Measurements from ENCODE around the gene ADAMTSL5.

The ADAMTSL5 gene

DNA sequence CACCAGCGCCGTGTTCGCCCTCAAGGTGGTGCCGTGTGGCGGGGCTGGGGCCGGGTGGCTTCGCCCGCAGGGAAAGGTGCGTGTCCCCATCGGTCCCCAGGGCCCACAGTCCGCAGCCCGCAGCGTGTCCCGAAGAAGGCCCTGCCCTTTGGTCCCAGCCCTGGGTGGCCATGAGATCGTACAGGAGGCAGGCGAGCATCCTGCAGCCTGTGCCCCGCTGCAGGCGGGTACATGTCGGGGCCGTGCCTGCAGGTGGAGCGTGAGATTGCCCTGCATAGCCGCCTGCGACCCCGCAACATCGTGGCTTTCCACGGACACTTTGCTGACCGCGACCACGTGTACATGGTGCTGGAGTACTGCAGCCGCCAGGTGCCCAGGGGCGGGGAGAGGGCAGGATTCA, 12.5 kb upstream of the ADAMTSL5 start:
- Histone ChIP-seq H4K20me1 (ENCODE audit: insufficient read depth, low read length, poor library complexity, severe bottlenecking) (no peaks in the 10 kb centered on the region), H3K36me3 (ENCODE audit: insufficient read depth, low read length) (no peaks in the 10 kb centered on the region), H3K4me3 (ENCODE audit: low read length, poor library complexity, severe bottlenecking) (no peak overlapping the region), H3K4me2 (ENCODE audit: low read depth, low read length, poor library complexity, severe bottlenecking) (no peak overlapping the region), H3K9me2 (replicated peaks; ENCODE audit: low read depth, low read length) (no peaks in the 10 kb centered on the region), H3K4me1 (ENCODE audit: insufficient read depth, low read length, poor library complexity, severe bottlenecking) (no peaks in the 10 kb centered on the region), H3K9ac (ENCODE audit: low read depth, low read length, poor library complexity, severe bottlenecking) (no peak overlapping the region), H3K9me3 (ENCODE audit: insufficient read depth, low read depth, low read length) (no peaks in the 10 kb centered on the region), H2AFZ (ENCODE audit: low read length) (no peak overlapping the region), H3F3A (ENCODE audit: low read depth) (no peaks in the 10 kb centered on the region), H3K79me2 (ENCODE audit: insufficient read depth, low read length) (no peaks in the 10 kb centered on the region), H3K27me3 (ENCODE audit: insufficient read depth, low read length, poor library complexity, severe bottlenecking) (no peaks in the 10 kb centered on the region)
- TF ChIP-seq EZH2phosphoT487 (IDR thresholded peaks at IDR 0.05; ENCODE audit: borderline replicate concordance), result no peak
- TF ChIP-seq, protein P1, sequence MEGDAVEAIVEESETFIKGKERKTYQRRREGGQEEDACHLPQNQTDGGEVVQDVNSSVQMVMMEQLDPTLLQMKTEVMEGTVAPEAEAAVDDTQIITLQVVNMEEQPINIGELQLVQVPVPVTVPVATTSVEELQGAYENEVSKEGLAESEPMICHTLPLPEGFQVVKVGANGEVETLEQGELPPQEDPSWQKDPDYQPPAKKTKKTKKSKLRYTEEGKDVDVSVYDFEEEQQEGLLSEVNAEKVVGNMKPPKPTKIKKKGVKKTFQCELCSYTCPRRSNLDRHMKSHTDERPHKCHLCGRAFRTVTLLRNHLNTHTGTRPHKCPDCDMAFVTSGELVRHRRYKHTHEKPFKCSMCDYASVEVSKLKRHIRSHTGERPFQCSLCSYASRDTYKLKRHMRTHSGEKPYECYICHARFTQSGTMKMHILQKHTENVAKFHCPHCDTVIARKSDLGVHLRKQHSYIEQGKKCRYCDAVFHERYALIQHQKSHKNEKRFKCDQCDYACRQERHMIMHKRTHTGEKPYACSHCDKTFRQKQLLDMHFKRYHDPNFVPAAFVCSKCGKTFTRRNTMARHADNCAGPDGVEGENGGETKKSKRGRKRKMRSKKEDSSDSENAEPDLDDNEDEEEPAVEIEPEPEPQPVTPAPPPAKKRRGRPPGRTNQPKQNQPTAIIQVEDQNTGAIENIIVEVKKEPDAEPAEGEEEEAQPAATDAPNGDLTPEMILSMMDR (conservative IDR thresholded peaks at IDR 0.05; ENCODE audit: low read length), result no peak

DNA sequence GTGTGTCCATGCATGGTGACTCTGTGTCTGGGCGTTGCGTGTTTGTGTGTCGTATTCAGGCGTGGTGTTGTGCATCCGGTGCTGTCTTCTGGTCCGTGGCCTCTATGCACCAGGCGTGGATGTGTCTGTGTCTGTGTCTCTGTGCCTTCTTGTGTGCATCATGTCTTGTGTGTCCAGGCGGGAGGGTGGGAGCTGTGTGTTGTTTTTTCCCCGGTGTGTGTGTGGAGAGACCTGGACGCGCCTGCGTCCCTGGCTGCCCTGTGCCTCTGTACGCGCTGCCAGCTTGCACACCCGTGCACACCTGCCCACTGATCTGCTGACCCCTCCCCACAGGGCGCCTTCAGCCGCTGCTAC, 12.1 kb upstream of the ADAMTSL5 start:
- Histone ChIP-seq H3K27me3 (ENCODE audit: insufficient read depth, low read length, poor library complexity, severe bottlenecking) (no peaks in the 10 kb centered on the region), H3K9me2 (replicated peaks; ENCODE audit: low read depth, low read length) (no peaks in the 10 kb centered on the region)
- TF ChIP-seq, protein P1 (conservative IDR thresholded peaks at IDR 0.05; ENCODE audit: low read length), result no peak
- TF ChIP-seq EZH2phosphoT487 (IDR thresholded peaks at IDR 0.05; ENCODE audit: borderline replicate concordance), result no peak

DNA sequence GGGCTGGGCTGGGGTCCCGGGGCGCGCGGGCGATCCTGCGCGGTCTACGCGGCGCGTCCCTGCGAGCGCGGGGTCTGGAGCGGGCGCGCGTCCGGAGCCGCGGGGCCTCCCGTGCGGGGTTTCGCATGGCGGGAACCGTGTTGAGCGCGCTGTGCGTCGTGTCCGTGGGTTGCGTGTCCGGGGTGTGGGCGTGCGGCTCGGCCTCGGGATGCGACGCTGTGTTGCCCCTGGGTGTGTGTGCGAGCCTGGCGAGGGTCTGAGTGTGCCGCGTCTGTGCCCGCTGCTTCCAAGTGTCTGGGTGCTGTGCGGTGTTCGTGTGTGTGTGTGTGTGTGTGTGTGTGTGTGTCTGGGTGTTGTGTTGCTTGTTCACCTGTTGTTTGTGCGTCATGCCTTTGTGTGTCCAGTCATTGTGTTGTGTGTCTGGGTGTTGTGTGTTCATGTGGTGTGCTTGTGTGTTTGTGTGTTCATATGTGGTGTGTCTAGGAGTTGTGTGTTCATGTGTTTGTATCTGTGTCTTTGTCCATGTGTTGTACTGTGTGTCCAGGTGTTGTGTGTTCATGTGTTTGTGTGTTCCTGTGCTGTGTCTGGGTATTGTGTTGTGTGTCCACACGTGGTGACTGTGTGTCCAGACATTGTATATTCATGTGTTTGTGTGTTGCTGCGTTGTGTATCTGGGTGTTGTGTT, 11.6 kb upstream of the ADAMTSL5 start:
- no peaks in the 10 kb centered on the region for H4K20me1 ChIP-seq (ENCODE audit: insufficient read depth, low read length, poor library complexity, severe bottlenecking)
- H3K9me2 ChIP-seq (replicated peaks; ENCODE audit: low read depth, low read length), result no peaks in the 10 kb centered on the region
- TF ChIP-seq, protein P1 (conservative IDR thresholded peaks at IDR 0.05; ENCODE audit: low read length), result no peak
- no peak for TF ChIP-seq EZH2phosphoT487 (IDR thresholded peaks at IDR 0.05; ENCODE audit: borderline replicate concordance)
- H3K9me3 ChIP-seq (ENCODE audit: insufficient read depth, low read depth, low read length), result no peaks in the 10 kb centered on the region
- H3F3A ChIP-seq (ENCODE audit: low read depth), result no peaks in the 10 kb centered on the region
- H3K9ac ChIP-seq (ENCODE audit: low read depth, low read length, poor library complexity, severe bottlenecking), result no peak overlapping the region
- no peak overlapping the region for H3K4me3 ChIP-seq (ENCODE audit: low read length, poor library complexity, severe bottlenecking)
- no peaks in the 10 kb centered on the region for H3K4me1 ChIP-seq (ENCODE audit: insufficient read depth, low read length, poor library complexity, severe bottlenecking)
- no peak overlapping the region for H2AFZ ChIP-seq (ENCODE audit: low read length)
- H3K36me3 ChIP-seq (ENCODE audit: insufficient read depth, low read length), result no peaks in the 10 kb centered on the region
- H3K27me3 ChIP-seq (ENCODE audit: insufficient read depth, low read length, poor library complexity, severe bottlenecking), result no peaks in the 10 kb centered on the region
- H3K4me2 ChIP-seq (ENCODE audit: low read depth, low read length, poor library complexity, severe bottlenecking), result no peak overlapping the region
- H3K79me2 ChIP-seq (ENCODE audit: insufficient read depth, low read length), result no peaks in the 10 kb centered on the region

More for the DNA sequence above, 12.1 kb upstream of the ADAMTSL5 start:
- no peak overlapping the region for H2AFZ ChIP-seq (ENCODE audit: low read length)
- H3K4me3 ChIP-seq (ENCODE audit: low read length, poor library complexity, severe bottlenecking), result no peak overlapping the region
- H3K36me3 ChIP-seq (ENCODE audit: insufficient read depth, low read length), result no peaks in the 10 kb centered on the region
- H4K20me1 ChIP-seq (ENCODE audit: insufficient read depth, low read length, poor library complexity, severe bottlenecking), result no peaks in the 10 kb centered on the region
- no peaks in the 10 kb centered on the region for H3K79me2 ChIP-seq (ENCODE audit: insufficient read depth, low read length)
- H3K4me2 ChIP-seq (ENCODE audit: low read depth, low read length, poor library complexity, severe bottlenecking), result no peak overlapping the region
- H3K4me1 ChIP-seq (ENCODE audit: insufficient read depth, low read length, poor library complexity, severe bottlenecking), result no peaks in the 10 kb centered on the region
- no peaks in the 10 kb centered on the region for H3F3A ChIP-seq (ENCODE audit: low read depth)
- no peaks in the 10 kb centered on the region for H3K9me3 ChIP-seq (ENCODE audit: insufficient read depth, low read depth, low read length)
- H3K9ac ChIP-seq (ENCODE audit: low read depth, low read length, poor library complexity, severe bottlenecking), result no peak overlapping the region
